WTC11 (cell line): ENCODE measurements around the gene CACNA2D3. TPM values are rescaled to one million over a fixed set of nuclear protein-coding genes. Genes with fewer than 3 reads are reported as not detected.

Experiments used
- ATAC-seq: fragments of 200-7000 bp; cut with Tn5 transposase; 2 replicates; pipeline ENCODE4 v1.10.0; 2021; ENCODE audit warnings: mild to moderate bottlenecking, moderate library complexity
- CTCF ChIA-PET: fragments of 300-600 bp; sonication (Branson Sonifier 250); formaldehyde crosslinking; loops from one replicate; lab custom pipeline; 2021; ENCODE audit warnings: antibody characterized with exemption; lab: Charles Lee
- POLR2A ChIA-PET: fragments of 350-600 bp; sonication (Branson Sonifier 250); formaldehyde crosslinking; loops from one replicate; lab custom pipeline; 2021; ENCODE audit warnings: antibody characterized with exemption; lab: Charles Lee
- DNase-seq: peaks from one replicate; pipeline ENCODE4 v3.0.0; 2021; ENCODE audit warnings: low spot score
- H3K27ac Mint-ChIP-seq: 2 replicates; pipeline ENCODE4 v1.8.0; 2021; ENCODE audit warnings: mixed read lengths
- H3K27me3 Mint-ChIP-seq: 2 replicates; pipeline ENCODE4 v1.8.0; 2021; ENCODE audit warnings: low read depth, mild to moderate bottlenecking, moderate library complexity, mixed read lengths
- H3K36me3 Mint-ChIP-seq: 2 replicates; pipeline ENCODE4 v1.8.0; 2021; ENCODE audit warnings: mixed read lengths
- H3K4me1 Mint-ChIP-seq: 2 replicates; pipeline ENCODE4 v1.8.0; 2022; ENCODE audit warnings: mixed read lengths
- H3K4me3 Mint-ChIP-seq: 2 replicates; pipeline ENCODE4 v1.8.0; 2021; ENCODE audit warnings: mild to moderate bottlenecking, moderate library complexity, mixed read lengths
- H3K9me3 Mint-ChIP-seq: 2 replicates; pipeline ENCODE4 v1.8.0; 2021; ENCODE audit warnings: mixed read lengths
- ATF1 ChIP-seq: sonication (generic); formaldehyde crosslinking; IDR thresholded peaks from 2 replicates; pipeline ENCODE4 v1.8.1; 2023; ENCODE audit warnings: mild to moderate bottlenecking, moderate library complexity, missing genetic modification reagents
- ELF4 ChIP-seq: sonication (generic); formaldehyde crosslinking; IDR thresholded peaks from 2 replicates; pipeline ENCODE4 v1.8.1; 2022; ENCODE audit warnings: low read depth, mild to moderate bottlenecking, moderate library complexity, missing genetic modification reagents
- EMX1 ChIP-seq: fragments of 250-450 bp; sonication (Bioruptor Pico); IDR thresholded peaks from 2 replicates; pipeline ENCODE4 v1.8.0; 2021; ENCODE audit warnings: mild to moderate bottlenecking
- ETV6 ChIP-seq: sonication (generic); formaldehyde crosslinking; IDR thresholded peaks from 2 replicates; pipeline ENCODE4 v1.8.1; 2022; ENCODE audit warnings: mild to moderate bottlenecking, missing genetic modification reagents
- FOXJ3 ChIP-seq: sonication (generic); formaldehyde crosslinking; IDR thresholded peaks from 2 replicates; pipeline ENCODE4 v1.9.0; 2021; ENCODE audit warnings: missing genetic modification reagents, mild to moderate bottlenecking, borderline replicate concordance
- FOXK1 ChIP-seq: sonication (generic); formaldehyde crosslinking; IDR thresholded peaks from 2 replicates; pipeline ENCODE4 v1.8.0; 2022; ENCODE audit warnings: mild to moderate bottlenecking, moderate library complexity, missing genetic modification reagents
- HMGXB4 ChIP-seq: sonication (generic); formaldehyde crosslinking; IDR thresholded peaks from 2 replicates; pipeline ENCODE4 v1.8.1; 2023; ENCODE audit warnings: mild to moderate bottlenecking, moderate library complexity, missing genetic modification reagents
- JUN ChIP-seq: sonication (generic); formaldehyde crosslinking; IDR thresholded peaks from 2 replicates; pipeline ENCODE4 v1.8.0; 2023; ENCODE audit warnings: mild to moderate bottlenecking, missing genetic modification reagents
- MLX ChIP-seq: sonication (generic); formaldehyde crosslinking; IDR thresholded peaks from 2 replicates; pipeline ENCODE4 v1.8.1; 2023; ENCODE audit warnings: mild to moderate bottlenecking, missing genetic modification reagents, moderate library complexity
- MXD4 ChIP-seq: fragments of 250-450 bp; sonication (Bioruptor Pico); IDR thresholded peaks from 2 replicates; pipeline ENCODE4 v1.8.0; 2021; ENCODE audit warnings: mild to moderate bottlenecking, moderate library complexity, borderline replicate concordance
- NR2C2 ChIP-seq: sonication (generic); formaldehyde crosslinking; IDR thresholded peaks from 2 replicates; pipeline ENCODE4 v1.8.0; 2022; ENCODE audit warnings: mild to moderate bottlenecking, missing genetic modification reagents
- SMAD3 ChIP-seq: sonication (generic); formaldehyde crosslinking; IDR thresholded peaks from 2 replicates; pipeline ENCODE4 v1.8.0; 2022; ENCODE audit warnings: missing genetic modification reagents, mild to moderate bottlenecking, borderline replicate concordance
- TEAD1 ChIP-seq: sonication (generic); formaldehyde crosslinking; IDR thresholded peaks from 2 replicates; pipeline ENCODE4 v1.8.0; 2022; ENCODE audit warnings: mild to moderate bottlenecking, missing genetic modification reagents
- ZNF138 ChIP-seq: sonication (generic); formaldehyde crosslinking; conservative IDR thresholded peaks from 2 replicates; pipeline ENCODE4 v1.8.1; 2022; ENCODE audit warnings: mild to moderate bottlenecking, moderate library complexity, missing genetic modification reagents
- ZNF423 ChIP-seq: fragments of 250-450 bp; sonication (Bioruptor Pico); IDR thresholded peaks from 2 replicates; pipeline ENCODE4 v2.1.2; 2022; ENCODE audit warnings: mild to moderate bottlenecking, moderate library complexity
- ZNF512 ChIP-seq: sonication (generic); formaldehyde crosslinking; IDR thresholded peaks from 2 replicates; pipeline ENCODE4 v1.8.1; 2022; ENCODE audit warnings: missing genetic modification reagents, borderline replicate concordance
- total RNA-seq: library from RNA; stranded (reverse); gene quantifications from 3 replicates; pipeline ENCODE4 v1.2.3, GENCODE V29; 2021
- TF ChIP-seq, protein P1 (sequence below): sonication (generic); formaldehyde crosslinking; IDR thresholded peaks from 2 replicates; pipeline ENCODE4 v1.8.1; 2023; ENCODE audit warnings: mild to moderate bottlenecking, missing genetic modification reagents
- TF ChIP-seq, protein P2 (sequence below): sonication (generic); formaldehyde crosslinking; IDR thresholded peaks from 2 replicates; pipeline ENCODE4 v1.8.1; 2023; ENCODE audit warnings: mild to moderate bottlenecking, missing genetic modification reagents, moderate library complexity
- TF ChIP-seq, protein P3 (sequence below): sonication (generic); formaldehyde crosslinking; IDR thresholded peaks from 2 replicates; pipeline ENCODE4 v1.8.1; 2022; ENCODE audit warnings: low read depth, mild to moderate bottlenecking, moderate library complexity, missing genetic modification reagents, borderline replicate concordance
- TF ChIP-seq, protein P4 (sequence below): sonication (generic); formaldehyde crosslinking; IDR thresholded peaks from 2 replicates; pipeline ENCODE4 v1.8.1; 2022; ENCODE audit warnings: low read depth, missing genetic modification reagents, borderline replicate concordance
- TF ChIP-seq, protein P5 (sequence below): sonication (generic); formaldehyde crosslinking; IDR thresholded peaks from 2 replicates; pipeline ENCODE4 v1.8.0; 2023; ENCODE audit warnings: missing genetic modification reagents

The CACNA2D3 gene
- total RNA-seq, 1 experiment from 2014 or later, result 5.0 TPM

DNA sequence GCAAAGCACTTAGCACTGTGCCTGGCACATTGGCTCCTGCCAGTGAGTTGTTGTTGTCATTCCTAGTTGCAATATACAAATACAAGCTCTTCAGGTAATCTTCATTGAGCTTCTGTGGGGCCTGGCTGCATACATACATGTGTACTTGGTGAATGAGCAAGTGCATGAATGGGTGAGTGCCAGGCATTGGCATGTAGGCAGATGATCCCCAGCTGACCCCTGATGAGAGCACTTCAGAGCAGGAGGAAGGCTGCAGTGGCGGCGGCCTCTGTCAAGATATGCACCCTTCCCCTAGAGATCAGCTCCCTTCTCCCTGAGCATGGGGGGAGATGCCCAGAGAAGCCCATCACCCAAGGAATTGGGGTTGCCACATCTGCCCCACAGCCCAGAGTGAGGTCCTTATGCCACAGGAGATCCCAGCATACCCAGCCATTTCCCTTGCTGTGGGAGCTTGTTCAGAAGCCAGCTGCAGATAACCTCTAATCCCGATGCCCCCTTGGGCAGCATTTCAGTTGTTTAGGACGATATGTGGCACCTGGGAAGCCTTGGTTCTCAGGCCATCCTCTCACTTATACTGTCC is 8.8 kb downstream of the CACNA2D3 start (continued):
- TF ChIP-seq, protein P1, sequence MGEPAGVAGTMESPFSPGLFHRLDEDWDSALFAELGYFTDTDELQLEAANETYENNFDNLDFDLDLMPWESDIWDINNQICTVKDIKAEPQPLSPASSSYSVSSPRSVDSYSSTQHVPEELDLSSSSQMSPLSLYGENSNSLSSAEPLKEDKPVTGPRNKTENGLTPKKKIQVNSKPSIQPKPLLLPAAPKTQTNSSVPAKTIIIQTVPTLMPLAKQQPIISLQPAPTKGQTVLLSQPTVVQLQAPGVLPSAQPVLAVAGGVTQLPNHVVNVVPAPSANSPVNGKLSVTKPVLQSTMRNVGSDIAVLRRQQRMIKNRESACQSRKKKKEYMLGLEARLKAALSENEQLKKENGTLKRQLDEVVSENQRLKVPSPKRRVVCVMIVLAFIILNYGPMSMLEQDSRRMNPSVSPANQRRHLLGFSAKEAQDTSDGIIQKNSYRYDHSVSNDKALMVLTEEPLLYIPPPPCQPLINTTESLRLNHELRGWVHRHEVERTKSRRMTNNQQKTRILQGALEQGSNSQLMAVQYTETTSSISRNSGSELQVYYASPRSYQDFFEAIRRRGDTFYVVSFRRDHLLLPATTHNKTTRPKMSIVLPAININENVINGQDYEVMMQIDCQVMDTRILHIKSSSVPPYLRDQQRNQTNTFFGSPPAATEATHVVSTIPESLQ, result no peak
- TF ChIP-seq NR2C2 (CRISPR knock-in tag), result no peak
- TF ChIP-seq, all 79 proteins: peak for 0

DNA sequence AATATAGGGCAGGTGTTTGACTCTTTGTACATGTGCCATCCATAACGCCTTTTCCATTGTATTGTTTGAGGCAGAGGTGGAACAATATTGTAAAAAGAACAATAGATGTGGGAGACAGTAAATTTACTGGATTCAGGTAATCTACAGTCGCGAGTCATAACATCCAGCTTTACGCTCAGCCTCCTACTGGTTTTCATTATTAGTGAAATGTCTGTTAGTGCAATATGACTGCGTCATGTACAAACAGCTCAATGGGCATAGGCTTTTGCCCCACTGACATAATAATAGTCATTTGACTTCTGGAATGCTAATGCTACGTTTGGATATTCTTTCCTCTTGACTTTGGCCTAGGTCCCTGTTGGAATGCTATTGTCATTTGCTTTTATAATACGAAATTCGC is 9.5 kb downstream of the CACNA2D3 start:
- H3K4me3 Mint-ChIP-seq, result no peak overlapping the region
- H3K27me3 Mint-ChIP-seq, result no peaks in the 10 kb centered on the region; the same call in 1 of the 2 replicates
- H3K4me1 Mint-ChIP-seq, result peaks cover 66% of the 10 kb centered on the region
- DNase-seq (no peak), ATAC-seq (no peak)
- no peaks in the 10 kb centered on the region for H3K36me3 Mint-ChIP-seq
- ChIA-PET CTCF (interaction anchor here (1.0 kb wide), 1 partner anchor 14 kb away, joined by 3 read pairs; no protein-coding TSS in a partner anchor), POLR2A (no interaction called here)
- H3K9me3 Mint-ChIP-seq, result no peaks in the 10 kb centered on the region
- H3K27ac Mint-ChIP-seq, result no peak overlapping the region
- TF ChIP-seq TEAD1 (CRISPR knock-in tag) (no peak), HMGXB4 (CRISPR knock-in tag) (no peak), ZNF423 (CRISPR knock-in tag) (no peak), JUN (no peak), ELF4 (CRISPR knock-in tag) (no peak), MLX (CRISPR knock-in tag) (no peak), ATF1 (CRISPR knock-in tag) (no peak), ZNF512 (CRISPR knock-in tag) (no peak), ETV6 (CRISPR knock-in tag) (no peak), FOXJ3 (CRISPR knock-in tag) (no peak)

DNA sequence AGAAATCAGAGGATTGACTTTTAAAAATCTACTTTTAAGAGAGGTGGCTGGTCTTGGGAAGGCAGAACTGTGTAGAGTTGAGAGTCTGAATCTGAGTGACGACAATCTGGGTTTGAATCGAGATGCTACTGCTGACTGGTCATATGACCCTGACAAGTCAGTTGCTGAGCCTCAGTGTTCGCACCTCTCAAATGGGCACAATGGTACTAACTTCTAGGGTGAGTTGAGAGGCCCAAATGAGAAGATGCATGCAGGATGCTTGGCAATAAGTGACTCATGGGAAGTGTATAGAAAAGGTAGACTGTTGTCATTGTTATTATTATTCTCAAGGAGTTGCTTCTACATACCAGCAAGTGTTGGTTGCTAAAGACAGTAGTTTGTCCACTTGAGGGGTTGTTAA is 10.3 kb downstream of the CACNA2D3 start:
- H3K4me3 Mint-ChIP-seq, result no peak overlapping the region
- H3K9me3 Mint-ChIP-seq, result no peaks in the 10 kb centered on the region
- POLR2A ChIA-PET, result no interaction called here
- no peak overlapping the region for H3K27ac Mint-ChIP-seq
- ATAC-seq, result no peak
- no peaks in the 10 kb centered on the region for H3K36me3 Mint-ChIP-seq
- H3K4me1 Mint-ChIP-seq, result peaks cover 63% of the 10 kb centered on the region
- CTCF ChIA-PET, result no interaction called here
- no peak for DNase-seq
- H3K27me3 Mint-ChIP-seq, result no peaks in the 10 kb centered on the region; the same call in 1 of the 2 replicates
- no peak for TF ChIP-seq NR2C2 (CRISPR knock-in tag)
- TF ChIP-seq SMAD3, result no peak
- TF ChIP-seq FOXK1 (CRISPR knock-in tag), result no peak
- no peak for TF ChIP-seq ZNF138 (CRISPR knock-in tag)
- TF ChIP-seq, protein P2, sequence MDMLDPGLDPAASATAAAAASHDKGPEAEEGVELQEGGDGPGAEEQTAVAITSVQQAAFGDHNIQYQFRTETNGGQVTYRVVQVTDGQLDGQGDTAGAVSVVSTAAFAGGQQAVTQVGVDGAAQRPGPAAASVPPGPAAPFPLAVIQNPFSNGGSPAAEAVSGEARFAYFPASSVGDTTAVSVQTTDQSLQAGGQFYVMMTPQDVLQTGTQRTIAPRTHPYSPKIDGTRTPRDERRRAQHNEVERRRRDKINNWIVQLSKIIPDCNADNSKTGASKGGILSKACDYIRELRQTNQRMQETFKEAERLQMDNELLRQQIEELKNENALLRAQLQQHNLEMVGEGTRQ, result no peak
- no peak for TF ChIP-seq EMX1 (CRISPR knock-in tag)
- no peak for TF ChIP-seq ZNF423 (CRISPR knock-in tag)
- TF ChIP-seq, protein P3, sequence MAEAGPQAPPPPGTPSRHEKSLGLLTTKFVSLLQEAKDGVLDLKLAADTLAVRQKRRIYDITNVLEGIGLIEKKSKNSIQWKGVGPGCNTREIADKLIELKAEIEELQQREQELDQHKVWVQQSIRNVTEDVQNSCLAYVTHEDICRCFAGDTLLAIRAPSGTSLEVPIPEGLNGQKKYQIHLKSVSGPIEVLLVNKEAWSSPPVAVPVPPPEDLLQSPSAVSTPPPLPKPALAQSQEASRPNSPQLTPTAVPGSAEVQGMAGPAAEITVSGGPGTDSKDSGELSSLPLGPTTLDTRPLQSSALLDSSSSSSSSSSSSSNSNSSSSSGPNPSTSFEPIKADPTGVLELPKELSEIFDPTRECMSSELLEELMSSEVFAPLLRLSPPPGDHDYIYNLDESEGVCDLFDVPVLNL (CRISPR knock-in tag), result no peak
- TF ChIP-seq, protein P4, sequence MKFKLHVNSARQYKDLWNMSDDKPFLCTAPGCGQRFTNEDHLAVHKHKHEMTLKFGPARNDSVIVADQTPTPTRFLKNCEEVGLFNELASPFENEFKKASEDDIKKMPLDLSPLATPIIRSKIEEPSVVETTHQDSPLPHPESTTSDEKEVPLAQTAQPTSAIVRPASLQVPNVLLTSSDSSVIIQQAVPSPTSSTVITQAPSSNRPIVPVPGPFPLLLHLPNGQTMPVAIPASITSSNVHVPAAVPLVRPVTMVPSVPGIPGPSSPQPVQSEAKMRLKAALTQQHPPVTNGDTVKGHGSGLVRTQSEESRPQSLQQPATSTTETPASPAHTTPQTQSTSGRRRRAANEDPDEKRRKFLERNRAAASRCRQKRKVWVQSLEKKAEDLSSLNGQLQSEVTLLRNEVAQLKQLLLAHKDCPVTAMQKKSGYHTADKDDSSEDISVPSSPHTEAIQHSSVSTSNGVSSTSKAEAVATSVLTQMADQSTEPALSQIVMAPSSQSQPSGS (CRISPR knock-in tag), result no peak
- TF ChIP-seq, protein P5, sequence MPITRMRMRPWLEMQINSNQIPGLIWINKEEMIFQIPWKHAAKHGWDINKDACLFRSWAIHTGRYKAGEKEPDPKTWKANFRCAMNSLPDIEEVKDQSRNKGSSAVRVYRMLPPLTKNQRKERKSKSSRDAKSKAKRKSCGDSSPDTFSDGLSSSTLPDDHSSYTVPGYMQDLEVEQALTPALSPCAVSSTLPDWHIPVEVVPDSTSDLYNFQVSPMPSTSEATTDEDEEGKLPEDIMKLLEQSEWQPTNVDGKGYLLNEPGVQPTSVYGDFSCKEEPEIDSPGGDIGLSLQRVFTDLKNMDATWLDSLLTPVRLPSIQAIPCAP (CRISPR knock-in tag), result no peak
- TF ChIP-seq MXD4, result no peak
- no peak for TF ChIP-seq TEAD1 (CRISPR knock-in tag)
